DOHH2 (cell line): Measurements from ENCODE around the gene HNRNPAB.

ENCODE experiments used
- H3F3A ChIP-seq: fragments of 200-600 bp; sonication (generic), shearing (Covaris generic); 2 replicates; pipeline ENCODE4 v1.6.0; 2016; ENCODE audit warnings: antibody characterized with exemption, mild to moderate bottlenecking; ENCODE audit not compliant: control insufficient read depth, insufficient read depth
- H3K27ac ChIP-seq: fragments of 200-600 bp; sonication (generic); 2 replicates; pipeline ENCODE4 v1.5.1; 2014; ENCODE audit warnings: low read depth, mild to moderate bottlenecking, low read length, moderate library complexity
- H3K27me3 ChIP-seq: fragments of 200-600 bp; sonication (generic); 2 replicates; pipeline ENCODE4 v1.6.1; 2014; ENCODE audit warnings: mild to moderate bottlenecking, low read length, mixed read lengths; ENCODE audit not compliant: control insufficient read depth
- H3K36me3 ChIP-seq: fragments of 200-600 bp; sonication (generic); 2 replicates; pipeline ENCODE4 v1.6.1; 2014; ENCODE audit warnings: mild to moderate bottlenecking, low read length, moderate library complexity, mixed read lengths; ENCODE audit not compliant: control insufficient read depth
- H3K4me1 ChIP-seq: fragments of 200-600 bp; sonication (generic); 2 replicates; pipeline ENCODE4 v1.6.1; 2014; ENCODE audit warnings: mild to moderate bottlenecking, low read length, mixed read lengths; ENCODE audit not compliant: control insufficient read depth
- H3K4me2 ChIP-seq: fragments of 200-600 bp; sonication (generic); 2 replicates; pipeline ENCODE4 v1.6.0; 2014; ENCODE audit warnings: mild to moderate bottlenecking, low read length, moderate library complexity
- H3K4me3 ChIP-seq: fragments of 200-600 bp; sonication (generic); 2 replicates; pipeline ENCODE4 v1.5.1; 2014; ENCODE audit warnings: mild to moderate bottlenecking, low read length, mixed read lengths
- H3K79me2 ChIP-seq: fragments of 200-600 bp; sonication (generic); 2 replicates; pipeline ENCODE4 v1.6.1; 2014; ENCODE audit warnings: mild to moderate bottlenecking, low read length, mixed read lengths; ENCODE audit not compliant: control insufficient read depth
- H3K9me2 ChIP-seq: fragments of 200-600 bp; sonication (generic); replicated peaks from 2 replicates; pipeline ENCODE4 v1.6.1; 2014; ENCODE audit warnings: mild to moderate bottlenecking, low read length, mixed read lengths; ENCODE audit not compliant: control insufficient read depth
- H3K9me3 ChIP-seq: fragments of 200-600 bp; sonication (generic); 2 replicates; pipeline ENCODE4 v1.6.1; 2014; ENCODE audit warnings: antibody characterized with exemption, low read length, mixed read lengths; ENCODE audit not compliant: control insufficient read depth, insufficient read depth
- H4K20me1 ChIP-seq: fragments of 200-600 bp; sonication (generic); 2 replicates; pipeline ENCODE4 v1.6.0; 2014; ENCODE audit warnings: low read depth, mild to moderate bottlenecking, antibody characterized with exemption, low read length, moderate library complexity; ENCODE audit not compliant: control insufficient read depth, insufficient read depth
- EZH2phosphoT487 ChIP-seq: fragments of 200-600 bp; sonication (generic); IDR thresholded peaks from 2 replicates; pipeline ENCODE4 v1.6.1; 2017; ENCODE audit warnings: borderline replicate concordance, mild to moderate bottlenecking, antibody characterized with exemption, low read length, moderate library complexity, mixed read lengths
- TF ChIP-seq, protein P1 (sequence below): fragments of 200-600 bp; sonication (generic); IDR thresholded peaks from one replicate; pipeline ENCODE4 v1.5.1; 2014; ENCODE audit warnings: antibody characterized with exemption, mild to moderate bottlenecking, low read depth, low read length; ENCODE audit not compliant: poor library complexity, severe bottlenecking

The HNRNPAB gene

DNA sequence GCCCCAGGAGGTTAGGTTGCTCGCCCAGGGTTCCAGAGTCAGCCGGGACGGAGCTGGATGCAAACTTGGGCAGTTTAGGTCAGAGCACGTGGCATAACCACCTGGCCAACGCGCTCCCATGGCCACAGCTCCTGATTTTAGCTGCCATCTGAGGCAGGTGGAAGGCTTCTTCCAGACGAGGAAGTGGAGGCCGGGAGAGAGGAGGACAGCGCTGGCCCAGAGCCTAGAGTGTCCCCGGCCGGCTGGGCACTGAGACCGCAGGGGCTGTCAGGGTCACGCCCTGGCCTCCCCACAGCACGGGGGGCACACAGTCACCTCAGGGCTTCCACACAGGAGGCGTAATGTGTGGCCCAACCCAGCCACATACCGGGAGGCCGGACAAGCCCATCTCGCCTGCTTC is 44.4 kb downstream of the HNRNPAB start:
- H3K9me2 ChIP-seq, result no peaks in the 10 kb centered on the region
- no peaks in the 10 kb centered on the region for H4K20me1 ChIP-seq
- no peaks in the 10 kb centered on the region for H3K79me2 ChIP-seq
- peak overlapping the region; percentile 62 for H3K4me3 ChIP-seq
- H3K9me3 ChIP-seq, result no peaks in the 10 kb centered on the region
- no peaks in the 10 kb centered on the region for H3K36me3 ChIP-seq
- peak overlapping the region; percentile 83 for H3K4me2 ChIP-seq
- TF ChIP-seq, protein P1, sequence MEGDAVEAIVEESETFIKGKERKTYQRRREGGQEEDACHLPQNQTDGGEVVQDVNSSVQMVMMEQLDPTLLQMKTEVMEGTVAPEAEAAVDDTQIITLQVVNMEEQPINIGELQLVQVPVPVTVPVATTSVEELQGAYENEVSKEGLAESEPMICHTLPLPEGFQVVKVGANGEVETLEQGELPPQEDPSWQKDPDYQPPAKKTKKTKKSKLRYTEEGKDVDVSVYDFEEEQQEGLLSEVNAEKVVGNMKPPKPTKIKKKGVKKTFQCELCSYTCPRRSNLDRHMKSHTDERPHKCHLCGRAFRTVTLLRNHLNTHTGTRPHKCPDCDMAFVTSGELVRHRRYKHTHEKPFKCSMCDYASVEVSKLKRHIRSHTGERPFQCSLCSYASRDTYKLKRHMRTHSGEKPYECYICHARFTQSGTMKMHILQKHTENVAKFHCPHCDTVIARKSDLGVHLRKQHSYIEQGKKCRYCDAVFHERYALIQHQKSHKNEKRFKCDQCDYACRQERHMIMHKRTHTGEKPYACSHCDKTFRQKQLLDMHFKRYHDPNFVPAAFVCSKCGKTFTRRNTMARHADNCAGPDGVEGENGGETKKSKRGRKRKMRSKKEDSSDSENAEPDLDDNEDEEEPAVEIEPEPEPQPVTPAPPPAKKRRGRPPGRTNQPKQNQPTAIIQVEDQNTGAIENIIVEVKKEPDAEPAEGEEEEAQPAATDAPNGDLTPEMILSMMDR, result no peak
- no peak for TF ChIP-seq EZH2phosphoT487
- peaks cover 22% of the 10 kb centered on the region for H3F3A ChIP-seq
- H3K27ac ChIP-seq, result peak overlapping the region; percentile 96
- no peaks in the 10 kb centered on the region for H3K27me3 ChIP-seq
- peaks cover 86% of the 10 kb centered on the region for H3K4me1 ChIP-seq

- TF ChIP-seq EZH2phosphoT487, result no peak
- TF ChIP-seq, protein P1, result no peak
- Histone ChIP-seq H3K9me2 (no peaks in the 10 kb centered on the region), H4K20me1 (no peaks in the 10 kb centered on the region), H3K79me2 (no peaks in the 10 kb centered on the region), H3K4me1 (peaks cover 90% of the 10 kb centered on the region), H3K27me3 (no peaks in the 10 kb centered on the region), H3K4me2 (peak overlapping the region; percentile 83), H3K4me3 (peak overlapping the region; percentile 62), H3F3A (peaks cover 21% of the 10 kb centered on the region), H3K9me3 (no peaks in the 10 kb centered on the region), H3K36me3 (no peaks in the 10 kb centered on the region), H3K27ac (peak overlapping the region; percentile 96)
These were observed 45.1 kb downstream of the HNRNPAB start for GRCh38 chr5:178249191-178249989.

DNA sequence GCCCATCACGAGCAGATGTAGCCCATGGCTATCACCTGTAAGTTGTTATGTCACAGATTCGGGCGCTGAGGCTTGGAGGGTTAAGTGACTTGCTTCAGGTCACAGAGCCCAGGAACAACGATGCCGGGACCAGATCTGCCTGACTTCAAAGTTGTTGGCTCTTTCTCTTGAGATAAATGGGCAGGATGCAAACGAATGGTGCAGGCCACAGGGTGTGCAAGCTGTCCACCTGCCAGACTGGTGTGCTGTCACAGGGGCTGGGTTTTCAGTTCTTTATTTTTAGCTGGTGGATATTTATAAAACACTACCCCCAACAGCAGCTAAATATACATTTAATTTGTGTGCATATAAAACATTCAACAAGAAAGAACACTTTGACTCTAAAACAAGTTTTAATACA is 45.9 kb downstream of the HNRNPAB start:
- Histone ChIP-seq H3F3A (peaks cover 20% of the 10 kb centered on the region), H3K27me3 (no peaks in the 10 kb centered on the region), H3K9me2 (no peaks in the 10 kb centered on the region), H3K79me2 (peaks cover 2% of the 10 kb centered on the region), H3K4me1 (peaks cover 98% of the 10 kb centered on the region), H3K27ac (peak overlapping the region; percentile 96), H3K9me3 (no peaks in the 10 kb centered on the region), H3K36me3 (no peaks in the 10 kb centered on the region), H3K4me3 (peak overlapping the region; percentile 62), H3K4me2 (peak overlapping the region; percentile 83), H4K20me1 (no peaks in the 10 kb centered on the region)
- TF ChIP-seq EZH2phosphoT487, result no peak
- TF ChIP-seq, protein P1, result no peak
